Epithelial cell of esophagus (primary cell): ENCODE data around the gene HERC4.

Experiments
- DNase-seq: peaks from one replicate; pipeline ENCODE4 v3.0.0; 2010; ENCODE audit warnings: low read depth
- H3K4me3 ChIP-seq: 2 replicates; pipeline ENCODE4 v1.5.1; 2011; ENCODE audit warnings: mild to moderate bottlenecking, low read length, control low read depth
- CTCF ChIP-seq: IDR thresholded peaks from 2 replicates; pipeline ENCODE4 v1.5.1; 2011; ENCODE audit warnings: low read depth, mild to moderate bottlenecking, low read length, control low read depth, inconsistent platforms; ENCODE audit not compliant: insufficient read depth; ENCODE audit errors: missing control alignments

The HERC4 gene

DNA sequence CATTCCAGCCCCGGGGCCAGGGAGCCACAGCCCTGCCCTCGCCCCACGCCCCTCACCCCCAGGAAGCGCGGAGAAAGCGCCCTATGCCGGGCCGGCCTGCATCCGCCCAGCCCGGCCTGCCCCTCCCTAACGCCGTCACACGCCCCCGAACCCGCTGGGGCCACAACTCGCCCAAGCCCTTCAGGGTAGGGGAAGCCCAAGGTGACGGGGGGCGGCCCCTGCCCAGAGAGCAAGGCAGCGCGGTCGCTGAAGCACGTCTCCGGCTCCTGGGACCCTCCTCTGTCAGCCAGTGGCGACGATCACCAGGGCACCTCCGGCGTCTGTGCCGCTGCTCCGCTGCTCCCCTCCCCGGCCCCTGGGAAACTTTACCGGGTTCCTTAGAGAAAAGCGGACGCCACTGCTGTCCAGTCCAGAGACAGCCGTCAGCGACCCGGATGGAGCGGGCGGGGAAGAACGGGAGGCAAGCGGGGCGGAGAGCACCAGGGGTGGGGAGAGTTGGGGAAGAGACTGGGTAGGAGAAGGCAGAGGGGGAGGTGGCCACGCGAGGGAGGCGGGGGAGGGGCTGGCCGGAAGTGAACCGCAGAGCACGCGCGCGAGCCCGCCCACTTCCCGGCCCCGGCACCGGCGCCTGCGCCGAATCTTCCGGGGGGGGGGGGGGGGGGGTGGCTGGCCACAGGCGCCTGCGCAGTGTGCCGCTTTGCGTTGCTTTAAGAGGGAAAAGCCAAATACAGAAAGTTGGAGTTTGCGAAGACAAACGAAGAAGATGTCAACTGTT is at the start of gene HERC4:
Gene HERC4 (minus strand): TSS at position 509 of the 775 bp plus-strand sequence. CDS start 2,175 bp downstream, outside the sequence.
- TF ChIP-seq CTCF, result no peak
- H3K4me3 ChIP-seq, result peak within 1 kb of the TSS; percentile 92

GRCh38 chr10:68124718-68125117 is 49.6 kb upstream of the HERC4 start:
- no peak overlapping the region for H3K4me3 ChIP-seq
- DNase-seq, result no peak
- no peak for TF ChIP-seq CTCF

More for the DNA sequence above, at the start of gene HERC4:
- DNase-seq, result peak; percentile 95

DNA sequence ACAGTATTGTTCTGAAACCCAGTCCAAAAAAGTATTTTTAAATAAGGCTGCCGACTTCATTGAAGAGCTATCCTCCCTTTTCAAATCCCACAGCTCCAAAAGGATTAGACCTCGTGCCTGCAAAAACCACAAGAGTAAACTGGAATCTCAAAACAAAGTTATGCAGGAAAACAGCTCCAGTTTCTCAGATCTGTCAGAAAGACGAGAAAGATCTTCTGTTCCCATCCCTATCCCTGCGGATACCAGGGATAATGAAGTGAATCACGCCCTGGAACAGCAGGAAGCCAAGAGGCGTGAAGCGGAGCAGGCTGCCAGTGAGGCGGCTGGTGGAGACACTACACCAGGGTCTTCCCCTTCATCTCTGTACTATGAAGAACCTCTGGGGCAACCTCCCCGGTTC is 46.8 kb upstream of the HERC4 start:
- H3K4me3 ChIP-seq, result no peak overlapping the region
- TF ChIP-seq CTCF, result no peak
- DNase-seq, result no peak

DNA sequence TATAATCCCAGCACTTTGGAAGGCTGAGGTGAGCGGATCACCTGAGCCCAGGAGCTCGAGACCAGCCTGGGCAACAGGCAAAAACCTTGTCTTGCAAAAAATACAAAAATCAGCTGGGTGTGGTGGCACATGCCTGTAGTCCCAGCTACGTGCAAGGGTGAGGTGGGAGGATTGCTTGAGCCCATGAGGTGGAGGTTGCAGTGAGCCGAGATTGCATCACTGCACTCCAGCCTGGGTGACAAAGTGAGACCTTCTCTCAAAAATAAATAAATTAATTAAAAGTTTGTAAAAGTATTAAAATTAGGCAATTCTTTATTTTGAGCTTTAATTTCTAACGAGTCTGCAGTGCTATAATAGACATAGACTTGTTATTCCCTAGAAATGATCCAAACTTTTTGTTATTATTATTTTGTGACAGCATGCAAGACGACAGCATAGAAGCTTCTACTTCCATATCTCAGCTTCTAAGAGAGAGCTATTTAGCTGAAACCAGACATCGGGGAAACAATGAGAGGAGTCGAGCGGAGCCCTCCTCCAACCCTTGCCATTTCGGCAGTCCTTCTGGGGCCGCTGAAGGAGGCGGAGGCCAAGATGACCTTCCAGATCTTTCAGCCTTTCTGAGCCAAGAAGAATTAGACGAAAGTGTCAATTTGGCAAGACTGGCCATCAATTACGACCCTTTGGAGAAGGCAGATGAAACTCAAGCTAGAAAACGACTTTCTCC is 46.1 kb upstream of the HERC4 start:
- no peak for DNase-seq
- H3K4me3 ChIP-seq, result no peak overlapping the region
- TF ChIP-seq CTCF, result no peak

- no peak overlapping the region for H3K4me3 ChIP-seq
- no peak for TF ChIP-seq CTCF
- DNase-seq, result no peak
Observed at GRCh38 chr10:68118657-68119056, 43.6 kb upstream of the HERC4 start.

DNA sequence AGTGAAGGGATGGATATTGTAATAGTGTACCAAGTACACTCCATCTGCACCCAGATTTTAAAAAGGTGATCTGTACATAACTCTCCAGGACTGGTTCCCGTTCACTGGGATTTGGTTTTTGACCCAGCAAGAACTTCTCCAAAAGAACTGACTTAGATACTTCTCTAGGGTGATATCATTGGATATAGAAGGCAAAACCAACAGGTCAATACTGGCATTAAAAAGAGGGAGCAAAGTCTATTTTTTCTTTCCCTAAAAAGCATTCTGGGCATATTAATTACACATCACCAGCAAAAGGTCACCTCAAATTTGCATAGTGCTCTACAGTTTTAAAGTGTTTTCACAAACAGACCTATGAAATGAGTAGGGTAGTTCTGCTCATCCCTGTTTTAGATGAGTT is 37.8 kb upstream of the HERC4 start:
- no peak for DNase-seq
- no peak for TF ChIP-seq CTCF
- H3K4me3 ChIP-seq, result no peak overlapping the region
